Measurements from ENCODE around the gene GGCX.

DNA sequence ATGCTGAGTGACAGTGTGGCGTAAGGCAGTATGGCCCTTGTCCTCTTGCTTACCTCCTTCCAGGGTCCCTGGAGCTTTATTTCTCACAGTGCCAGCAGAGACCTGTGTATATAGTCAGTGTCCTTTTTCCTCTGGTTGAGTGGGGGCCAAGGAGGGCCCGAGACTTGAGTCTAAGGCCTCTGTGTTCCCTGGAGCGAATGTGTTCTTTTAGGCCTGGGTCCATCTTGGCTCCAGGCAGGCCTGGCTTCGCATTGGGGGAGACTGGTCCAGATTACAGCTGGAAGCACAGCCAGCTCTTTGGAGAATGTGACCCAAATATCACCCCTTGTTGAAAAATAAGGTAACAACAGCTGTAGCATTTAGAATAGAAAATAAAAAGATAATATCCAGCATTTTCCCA is 27.9 kb upstream of the GGCX start:
- TF ChIP-seq EZH2 (IDR thresholded peaks at IDR 0.05; ENCODE audit: borderline replicate concordance, low read length) (no peak), CTCF (IDR thresholded peaks at IDR 0.05; ENCODE audit: low read length) (no peak)
